ENCODE data around the gene BCAS3.

- no peak for TF ChIP-seq CTCF (conservative IDR thresholded peaks at IDR 0.05; ENCODE audit: low read length)
- no peak for TF ChIP-seq EZH2phosphoT487 (IDR thresholded peaks at IDR 0.05; ENCODE audit: borderline replicate concordance, low read depth, low read length)
Observed at GRCh38 chr17:61352408-61352770, 674.7 kb downstream of the BCAS3 start.
